ENCODE data around the gene TCHHL1. TPM values are rescaled to one million over a fixed set of nuclear protein-coding genes. Genes with fewer than 3 reads are reported as not detected.

The TCHHL1 gene
- total RNA-seq, 1 experiment from 2014 or later, result not detected

GRCh38 chr1:152125834-152126443 lies 37.1 kb upstream of the TCHHL1 start:
- ChIA-PET RAD21 (ENCODE audit: low non-redundant PET in 1 of 2, low total read pairs in 2 of 2, uncharacterized antibody in 2 of 2, unreplicated experiment in 2 of 2) (no interaction called here), POLR2A (no interaction called here), CTCF (no interaction called here)
- BruUV-seq (replicated peaks), result no TSS peak
- peaks cover 40% of the 10 kb centered on the region; the same call in 1 of the 2 replicates for H3K27me3 ChIP-seq (ENCODE audit: insufficient read depth, low read length)
- no peak overlapping the region for H3K27ac ChIP-seq (ENCODE audit: low read depth, low read length)
- H3K79me2 ChIP-seq (ENCODE audit: insufficient read depth, low read length), result no peaks in the 10 kb centered on the region
- H4K20me1 ChIP-seq (ENCODE audit: insufficient read depth), result no peaks in the 10 kb centered on the region
- H3K4me2 ChIP-seq (ENCODE audit: low read length), result no peak overlapping the region
- ATAC-seq (no peak), DNase-seq (ENCODE audit: low read depth, low spot score) (no peak)
- no peak overlapping the region for H3K4me3 ChIP-seq (replicated peaks in 1 of 2; ENCODE audit: low read depth in 1 of 2, low read length in 2 of 2)
- no peaks in the 10 kb centered on the region for H3K4me1 ChIP-seq (ENCODE audit: control insufficient read depth in 1 of 2, insufficient read depth in 2 of 2, low read length in 2 of 2)
- intact Hi-C loops (cut with micrococcal nuclease), result no loop called here
- H2AFZ ChIP-seq (ENCODE audit: low read depth, low read length, poor library complexity, severe bottlenecking), result no peak overlapping the region
- TF ChIP-seq JUND (IDR thresholded peaks at IDR 0.05), result no peak
- TF ChIP-seq YY1 (IDR thresholded peaks at IDR 0.05; ENCODE audit: extremely low read depth, insufficient replicate concordance, low read depth, low read length), result no peak
- no peak for TF ChIP-seq CEBPB (IDR thresholded peaks at IDR 0.05; ENCODE audit: low read depth)
- TF ChIP-seq CTCF (IDR thresholded peaks at IDR 0.05 in 2 of 3, conservative IDR thresholded peaks at IDR 0.05 in 1 of 3; ENCODE audit: borderline replicate concordance in 1 of 3, insufficient read depth in 1 of 3, low read depth in 2 of 3, low read length in 2 of 3), result no peak
- no peak for TF ChIP-seq SIN3A (IDR thresholded peaks at IDR 0.05; ENCODE audit: low read depth)
- TF ChIP-seq SRF (IDR thresholded peaks at IDR 0.05; ENCODE audit: low read depth), result no peak
- no peak for TF ChIP-seq EZH2phosphoT487 (IDR thresholded peaks at IDR 0.05; ENCODE audit: borderline replicate concordance)
- TF ChIP-seq MAX (IDR thresholded peaks at IDR 0.05), result no peak
- no peak for TF ChIP-seq ATF3 (IDR thresholded peaks at IDR 0.05)
- TF ChIP-seq RAD21 (IDR thresholded peaks at IDR 0.05; ENCODE audit: low read depth), result no peak
- TF ChIP-seq EZH2 (IDR thresholded peaks at IDR 0.05), result no peak
- TF ChIP-seq REST (IDR thresholded peaks at IDR 0.05; ENCODE audit: low read depth), result no peak
- no peak for TF ChIP-seq EGR1 (IDR thresholded peaks at IDR 0.05; ENCODE audit: low read depth)
- TF ChIP-seq FOSL1 (IDR thresholded peaks at IDR 0.05; ENCODE audit: low read depth), result no peak
- no peak for TF ChIP-seq SP1 (IDR thresholded peaks at IDR 0.05; ENCODE audit: low read depth)
- no peak for TF ChIP-seq ZBTB33 (IDR thresholded peaks at IDR 0.05; ENCODE audit: extremely low read depth, insufficient replicate concordance, low read length)
- TF ChIP-seq POLR2AphosphoS5 (IDR thresholded peaks at IDR 0.05; ENCODE audit: low read depth, low read length), result no peak
- no peak for TF ChIP-seq ZFX (IDR thresholded peaks at IDR 0.05)
- no peaks in the 10 kb centered on the region for H3K9me3 ChIP-seq (ENCODE audit: control insufficient read depth in 1 of 2, insufficient read depth in 1 of 2, low read depth in 1 of 2, low read length in 2 of 2)
- H3K9me2 ChIP-seq (ENCODE audit: insufficient read depth), result no peaks in the 10 kb centered on the region
- no peak overlapping the region for H3K9ac ChIP-seq (ENCODE audit: low read length)
- no peaks in the 10 kb centered on the region for H3K36me3 ChIP-seq (ENCODE audit: control insufficient read depth in 1 of 2, insufficient read depth in 2 of 2, low read length in 2 of 2)

Measured in HCT116 (cell line).